Prostate gland (tissue), 2 donors: ENCODE measurements around the gene PHF20. TPM values are rescaled to one million over a fixed set of nuclear protein-coding genes. Genes with fewer than 3 reads are reported as not detected.

ENCODE experiments used
- DNase-seq: peaks from one replicate; pipeline ENCODE4 v3.0.0-alpha.2; 2019; ENCODE audit warnings: low spot score
- H3K27ac ChIP-seq, 2 donors: fragments of 200-600 bp; sonication (generic); 2 replicates each; pipeline ENCODE4 v1.5.1; 2017 to 2019
- H3K27me3 ChIP-seq: fragments of 200-600 bp; sonication (generic); replicated peaks from 2 replicates; pipeline ENCODE4 v1.5.1; 2019; ENCODE audit not compliant: insufficient read depth
- H3K36me3 ChIP-seq, 2 donors: fragments of 200-600 bp; sonication (generic); 1 replicate in 1 of 2; 2 replicates in 1 of 2; pipeline versions ENCODE4 v1.5.1 to v1.8.1; 2017 to 2019
- H3K4me1 ChIP-seq: fragments of 200-600 bp; sonication (generic); replicated peaks from 2 replicates; pipeline ENCODE4 v1.5.1; 2019
- H3K4me3 ChIP-seq, 2 donors: fragments of 200-600 bp; sonication (generic); 2 replicates each; pipeline ENCODE4 v1.5.1; 2017 to 2019
- H3K9me3 ChIP-seq: fragments of 200-600 bp; sonication (generic); 2 replicates; pipeline ENCODE4 v1.5.1; 2017
- CTCF ChIP-seq, 4 experiments: fragments of 200-600 bp in 2 of 4; fragments of 450-650 bp in 2 of 4; sonication (generic) in 2 of 4; IDR thresholded peaks; 1 replicate in 3 of 4; 2 replicates in 1 of 4; pipeline ENCODE4 v1.5.1; 2016 to 2019; ENCODE audit warnings: antibody characterized with exemption in 4 of 4, mild to moderate bottlenecking in 2 of 4, moderate library complexity in 2 of 4
- POLR2A ChIP-seq: fragments of 450-650 bp; IDR thresholded peaks from one replicate; pipeline ENCODE4 v1.6.1; 2016; ENCODE audit warnings: antibody characterized with exemption, mild to moderate bottlenecking
- POLR2AphosphoS5 ChIP-seq: sonication (generic); formaldehyde crosslinking; IDR thresholded peaks from one replicate; pipeline ENCODE4 v1.6.1; 2017; ENCODE audit warnings: antibody characterized with exemption
- WGBS: methylation state at CpG from one replicate; pipeline ENCODE4 v1.1.5; 2018; 5-methylcytosine and 5-hydroxymethylcytosine counted together
- intact Hi-C: fragments of 100-400 bp; cut with DNase I; formaldehyde crosslinking; loops from one replicate; pipeline ENCODE4 v1.14.2; 2022
- total RNA-seq, 2 donors: library from RNA; depleted of rRNA; stranded (reverse); fragments of >200 nt; gene quantifications; one replicate each; pipeline ENCODE4 v1.1.0, GENCODE V29; 2016

PHF20 gene
- total RNA-seq, 2 donors from 2014 or later = 34.7 to 61.1 TPM

GRCh38 chr20:35974256-35974655 is 202.4 kb downstream of the PHF20 start:
- Histone ChIP-seq H3K4me3 (no peak overlapping the region), H3K36me3 (no peaks in the 10 kb centered on the region), H3K9me3 (no peaks in the 10 kb centered on the region), H3K4me1 (no peaks in the 10 kb centered on the region), H3K27ac (no peak overlapping the region), H3K27me3 (no peaks in the 10 kb centered on the region)
- TF ChIP-seq CTCF (IDR thresholded peaks at IDR 0.05) = no peak
- no peak for TF ChIP-seq POLR2A
- no peak for TF ChIP-seq POLR2AphosphoS5
- no peak for DNase-seq
- WGBS = 83% methylated on average over 4 of the region's 4 CpGs
- intact Hi-C loops = no loop called here

- intact Hi-C loops = no loop called here
- TF ChIP-seq CTCF (IDR thresholded peaks at IDR 0.05) (no peak), POLR2A (no peak), POLR2AphosphoS5 (no peak)
- Histone ChIP-seq H3K4me3 (no peak overlapping the region), H3K9me3 (no peaks in the 10 kb centered on the region), H3K4me1 (no peaks in the 10 kb centered on the region), H3K27ac (no peak overlapping the region), H3K36me3 (no peaks in the 10 kb centered on the region), H3K27me3 (no peaks in the 10 kb centered on the region)
- 66% methylated on average over 9 of the region's 9 CpGs for WGBS
- no peak for DNase-seq
Measured at GRCh38 chr20:35975576-35976373, 204.0 kb downstream of the PHF20 start.

- 91% methylated on average over 9 of the region's 9 CpGs for WGBS
- Histone ChIP-seq H3K4me3 (no peak overlapping the region), H3K36me3 (no peaks in the 10 kb centered on the region), H3K9me3 (no peaks in the 10 kb centered on the region), H3K4me1 (no peaks in the 10 kb centered on the region), H3K27ac (no peak overlapping the region), H3K27me3 (no peaks in the 10 kb centered on the region)
- no peak for TF ChIP-seq POLR2A
- no peak for TF ChIP-seq CTCF (IDR thresholded peaks at IDR 0.05)
- TF ChIP-seq POLR2AphosphoS5 = no peak
- no peak for DNase-seq
- intact Hi-C loops = no loop called here
Measured at GRCh38 chr20:35978041-35978513, 206.3 kb downstream of the PHF20 start.

- H3K4me3 ChIP-seq = no peak overlapping the region
- H3K27me3 ChIP-seq = no peaks in the 10 kb centered on the region
- H3K27ac ChIP-seq = no peak overlapping the region
- intact Hi-C loops = no loop called here
- no peaks in the 10 kb centered on the region for H3K4me1 ChIP-seq
- H3K9me3 ChIP-seq = no peaks in the 10 kb centered on the region
- DNase-seq = no peak
- no peak for TF ChIP-seq POLR2A
- TF ChIP-seq CTCF (IDR thresholded peaks at IDR 0.05) = no peak
- no peak for TF ChIP-seq POLR2AphosphoS5
- H3K36me3 ChIP-seq = no peaks in the 10 kb centered on the region
- 58% methylated on average over 5 of the region's 5 CpGs for WGBS
Measured at GRCh38 chr20:35979544-35979943, 207.7 kb downstream of the PHF20 start.

- Histone ChIP-seq H3K4me1 (no peaks in the 10 kb centered on the region), H3K36me3 (no peaks in the 10 kb centered on the region), H3K9me3 (no peaks in the 10 kb centered on the region), H3K27ac (no peak overlapping the region), H3K27me3 (no peaks in the 10 kb centered on the region), H3K4me3 (no peak overlapping the region)
- 73% methylated on average over 3 of the region's 3 CpGs for WGBS
- intact Hi-C loops = no loop called here
- DNase-seq = no peak
- no peak for TF ChIP-seq POLR2A
- no peak for TF ChIP-seq CTCF (IDR thresholded peaks at IDR 0.05)
- no peak for TF ChIP-seq POLR2AphosphoS5
Measured at GRCh38 chr20:35981969-35982368, 210.2 kb downstream of the PHF20 start.
